ENCODE measurements around the gene NABP2. TPM values are rescaled to one million over a fixed set of nuclear protein-coding genes. Genes with fewer than 3 reads are reported as not detected.

The NABP2 gene
- total RNA-seq, 1 experiment from 2014 or later: 63.3 TPM

DNA sequence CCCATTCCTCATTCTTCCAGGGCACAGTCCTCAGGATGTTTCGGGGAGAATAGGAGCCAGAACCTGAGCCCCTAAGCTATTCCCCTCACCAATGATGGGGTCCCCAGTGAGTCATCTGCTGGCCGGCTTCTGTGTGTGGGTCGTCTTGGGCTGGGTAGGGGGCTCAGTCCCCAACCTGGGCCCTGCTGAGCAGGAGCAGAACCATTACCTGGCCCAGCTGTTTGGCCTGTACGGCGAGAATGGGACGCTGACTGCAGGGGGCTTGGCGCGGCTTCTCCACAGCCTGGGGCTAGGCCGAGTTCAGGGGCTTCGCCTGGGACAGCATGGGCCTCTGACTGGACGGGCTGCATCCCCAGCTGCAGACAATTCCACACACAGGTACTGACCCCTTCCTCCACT, 7.0 kb downstream of the NABP2 start:
- H3K9me3 Mint-ChIP-seq (ENCODE audit: low read depth, unreplicated experiment): no peaks in the 10 kb centered on the region
- H3K27ac Mint-ChIP-seq (ENCODE audit: unreplicated experiment): no peak overlapping the region
- DNase-seq: no peak
- no peaks in the 10 kb centered on the region for H3K27me3 Mint-ChIP-seq (ENCODE audit: unreplicated experiment)
- peaks cover 5% of the 10 kb centered on the region for H3K36me3 Mint-ChIP-seq (ENCODE audit: insufficient read depth, unreplicated experiment)
- BruUV-seq (replicated peaks): no TSS peak
- intact Hi-C loops (cut with micrococcal nuclease; ENCODE audit: unreplicated experiment): no loop called here
- no peak overlapping the region for H3K4me3 Mint-ChIP-seq (ENCODE audit: low read depth, unreplicated experiment)
- TF ChIP-seq, protein P1, sequence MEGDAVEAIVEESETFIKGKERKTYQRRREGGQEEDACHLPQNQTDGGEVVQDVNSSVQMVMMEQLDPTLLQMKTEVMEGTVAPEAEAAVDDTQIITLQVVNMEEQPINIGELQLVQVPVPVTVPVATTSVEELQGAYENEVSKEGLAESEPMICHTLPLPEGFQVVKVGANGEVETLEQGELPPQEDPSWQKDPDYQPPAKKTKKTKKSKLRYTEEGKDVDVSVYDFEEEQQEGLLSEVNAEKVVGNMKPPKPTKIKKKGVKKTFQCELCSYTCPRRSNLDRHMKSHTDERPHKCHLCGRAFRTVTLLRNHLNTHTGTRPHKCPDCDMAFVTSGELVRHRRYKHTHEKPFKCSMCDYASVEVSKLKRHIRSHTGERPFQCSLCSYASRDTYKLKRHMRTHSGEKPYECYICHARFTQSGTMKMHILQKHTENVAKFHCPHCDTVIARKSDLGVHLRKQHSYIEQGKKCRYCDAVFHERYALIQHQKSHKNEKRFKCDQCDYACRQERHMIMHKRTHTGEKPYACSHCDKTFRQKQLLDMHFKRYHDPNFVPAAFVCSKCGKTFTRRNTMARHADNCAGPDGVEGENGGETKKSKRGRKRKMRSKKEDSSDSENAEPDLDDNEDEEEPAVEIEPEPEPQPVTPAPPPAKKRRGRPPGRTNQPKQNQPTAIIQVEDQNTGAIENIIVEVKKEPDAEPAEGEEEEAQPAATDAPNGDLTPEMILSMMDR (IDR thresholded peaks at IDR 0.05; ENCODE audit: unreplicated experiment): no peak
- CTCF ChIA-PET: interaction anchor here (0.7 kb wide), 2 partner anchors 27 to 132 kb away, joined by 3 read pairs; partner anchors contain the start of gene ANKRD52
- peaks cover 12% of the 10 kb centered on the region for H3K4me1 Mint-ChIP-seq (ENCODE audit: low read depth, unreplicated experiment)

- TF ChIP-seq, protein P1 (IDR thresholded peaks at IDR 0.05; ENCODE audit: unreplicated experiment): no peak
- no peak for DNase-seq
- CTCF ChIA-PET: interaction anchor here (0.9 kb wide), 1 partner anchor 13 kb away, joined by 3 read pairs; the partner anchor contains the start of gene RNF41
- BruUV-seq (replicated peaks): no TSS peak
- intact Hi-C loops (cut with micrococcal nuclease; ENCODE audit: unreplicated experiment): no loop called here
- H3K27me3 Mint-ChIP-seq (ENCODE audit: unreplicated experiment): no peaks in the 10 kb centered on the region
- H3K27ac Mint-ChIP-seq (ENCODE audit: unreplicated experiment): no peak overlapping the region
- no peaks in the 10 kb centered on the region for H3K9me3 Mint-ChIP-seq (ENCODE audit: low read depth, unreplicated experiment)
- H3K4me3 Mint-ChIP-seq (ENCODE audit: low read depth, unreplicated experiment): no peak overlapping the region
- peaks cover 11% of the 10 kb centered on the region for H3K4me1 Mint-ChIP-seq (ENCODE audit: low read depth, unreplicated experiment)
- H3K36me3 Mint-ChIP-seq (ENCODE audit: insufficient read depth, unreplicated experiment): peaks cover 7% of the 10 kb centered on the region
Measured at GRCh38 chr12:56234746-56235436, 10.7 kb downstream of the NABP2 start.

- no peak overlapping the region for H3K27ac Mint-ChIP-seq (ENCODE audit: unreplicated experiment)
- BruUV-seq (replicated peaks): no TSS peak
- intact Hi-C loops (cut with micrococcal nuclease; ENCODE audit: unreplicated experiment): no loop called here
- no peaks in the 10 kb centered on the region for H3K27me3 Mint-ChIP-seq (ENCODE audit: unreplicated experiment)
- H3K36me3 Mint-ChIP-seq (ENCODE audit: insufficient read depth, unreplicated experiment): peaks cover 15% of the 10 kb centered on the region
- H3K4me1 Mint-ChIP-seq (ENCODE audit: low read depth, unreplicated experiment): no peaks in the 10 kb centered on the region
- CTCF ChIA-PET: no interaction called here
- no peak overlapping the region for H3K4me3 Mint-ChIP-seq (ENCODE audit: low read depth, unreplicated experiment)
- H3K9me3 Mint-ChIP-seq (ENCODE audit: low read depth, unreplicated experiment): no peaks in the 10 kb centered on the region
- TF ChIP-seq, protein P1 (IDR thresholded peaks at IDR 0.05; ENCODE audit: unreplicated experiment): no peak
- no peak for DNase-seq
Measured at GRCh38 chr12:56236091-56236490, 11.9 kb downstream of the NABP2 start.

DNA sequence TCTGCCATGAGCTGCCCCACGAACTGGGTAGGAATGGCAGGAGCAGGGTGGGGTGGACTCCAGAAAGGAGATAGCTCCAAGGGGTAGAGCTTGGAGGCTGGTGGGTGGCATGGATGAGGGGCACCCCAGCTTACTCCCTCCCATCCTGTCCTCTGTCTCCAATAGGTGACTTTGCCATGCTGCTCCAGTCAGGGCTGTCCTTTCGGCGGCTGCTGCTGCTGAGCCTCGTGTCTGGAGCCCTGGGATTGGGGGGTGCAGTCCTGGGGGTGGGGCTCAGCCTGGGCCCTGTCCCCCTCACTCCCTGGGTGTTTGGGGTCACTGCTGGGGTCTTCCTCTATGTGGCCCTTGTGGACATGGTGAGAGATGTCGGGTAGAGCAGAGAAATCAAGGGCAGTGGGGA, 12.8 kb downstream of the NABP2 start:
- BruUV-seq (replicated peaks): no TSS peak
- H3K27ac Mint-ChIP-seq (ENCODE audit: unreplicated experiment): no peak overlapping the region
- intact Hi-C loops (cut with micrococcal nuclease; ENCODE audit: unreplicated experiment): no loop called here
- H3K9me3 Mint-ChIP-seq (ENCODE audit: low read depth, unreplicated experiment): no peaks in the 10 kb centered on the region
- CTCF ChIA-PET: no interaction called here
- TF ChIP-seq, protein P1 (IDR thresholded peaks at IDR 0.05; ENCODE audit: unreplicated experiment): no peak
- H3K36me3 Mint-ChIP-seq (ENCODE audit: insufficient read depth, unreplicated experiment): peaks cover 23% of the 10 kb centered on the region
- DNase-seq: no peak
- H3K4me1 Mint-ChIP-seq (ENCODE audit: low read depth, unreplicated experiment): no peaks in the 10 kb centered on the region
- no peak overlapping the region for H3K4me3 Mint-ChIP-seq (ENCODE audit: low read depth, unreplicated experiment)
- no peaks in the 10 kb centered on the region for H3K27me3 Mint-ChIP-seq (ENCODE audit: unreplicated experiment)

Measured in Calu3 (cell line).